ENCODE measurements around the gene ZNF57. TPM values are rescaled to one million over a fixed set of nuclear protein-coding genes. Genes with fewer than 3 reads are reported as not detected.
A peak's percentile ranks its signal among the peaks of the same experiment; 100 is the strongest.

Gene ZNF57
- total RNA-seq, 1 experiment from 2014 or later, result 4.8 TPM

DNA sequence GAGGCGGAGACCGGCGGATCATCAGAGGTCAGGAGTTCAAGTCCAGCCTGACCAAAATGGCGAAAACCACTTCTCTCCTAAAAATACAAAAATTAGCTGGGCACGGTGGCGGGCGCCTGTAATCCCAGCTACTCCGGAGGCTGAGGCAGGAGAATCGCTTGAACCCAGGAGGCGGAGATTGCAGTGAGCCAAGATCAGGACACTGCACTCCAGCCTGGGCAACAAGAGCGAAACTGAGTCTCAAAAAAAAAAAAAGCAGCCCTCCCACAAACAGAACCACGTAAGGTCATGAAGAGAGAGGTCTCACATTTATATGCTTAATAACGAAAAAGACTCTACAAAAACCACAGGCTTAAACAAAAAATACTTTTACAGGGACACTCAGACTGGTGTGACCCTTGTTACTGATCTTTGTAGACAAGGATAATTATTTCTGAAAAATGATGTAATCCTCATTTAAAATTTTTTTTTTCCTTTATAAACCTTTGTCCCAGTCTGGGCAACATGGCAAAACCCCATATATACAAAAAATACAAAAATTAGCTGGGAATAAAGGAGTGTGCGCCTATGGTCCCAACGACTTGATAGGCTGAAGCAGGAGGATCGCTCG is 45.0 kb downstream of the ZNF57 start:
- intact Hi-C loops (cut with micrococcal nuclease), result loop anchor here (1.0 kb wide), 1 partner anchor 58 kb away; no protein-coding TSS in a partner anchor
- Mint-ChIP-seq H3K27me3 (ENCODE audit: insufficient read depth, unreplicated experiment) (no peaks in the 10 kb centered on the region), H3K27ac (ENCODE audit: low read depth, unreplicated experiment) (peak overlapping the region; percentile 93), H3K36me3 (ENCODE audit: insufficient read depth, unreplicated experiment) (peaks cover 14% of the 10 kb centered on the region), H3K4me3 (ENCODE audit: unreplicated experiment) (peak overlapping the region; percentile 96), H3K4me1 (ENCODE audit: insufficient read depth, unreplicated experiment) (peaks cover 7% of the 10 kb centered on the region), H3K9me3 (ENCODE audit: unreplicated experiment) (no peaks in the 10 kb centered on the region)
- no peak for TF ChIP-seq CTCF (IDR thresholded peaks at IDR 0.05; ENCODE audit: unreplicated experiment)
- DNase-seq (ENCODE audit: unreplicated experiment), result no peak
- POLR2A ChIA-PET, result interaction anchor here (0.7 kb wide), 2 partner anchors 58 to 468 kb away, joined by 4 to 5 read pairs; no protein-coding TSS in a partner anchor
- TSS peak; percentile 84 for BruUV-seq (replicated peaks)
- CTCF ChIA-PET, result interaction anchor here (0.8 kb wide), 1 partner anchor 931 kb away, joined by 3 read pairs; no protein-coding TSS in a partner anchor

DNA sequence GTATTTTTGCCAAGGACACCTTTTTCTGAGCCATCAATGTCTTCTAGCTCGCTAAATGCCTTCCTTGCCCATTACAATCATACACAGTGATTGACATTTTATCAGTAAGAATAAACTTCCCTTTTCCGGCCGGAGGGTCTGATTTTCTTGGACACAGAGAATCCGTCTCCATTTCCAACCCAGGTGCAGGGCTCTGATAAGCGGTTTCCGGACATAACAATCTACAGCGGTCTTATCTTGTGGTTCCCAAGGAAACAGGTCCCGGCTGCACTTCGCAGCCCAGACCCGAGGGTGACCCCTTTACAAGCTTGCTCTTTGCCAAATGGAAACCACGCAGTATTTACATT is 49.2 kb downstream of the ZNF57 start:
- Mint-ChIP-seq H3K27ac (ENCODE audit: low read depth, unreplicated experiment) (peak overlapping the region; percentile 99), H3K36me3 (ENCODE audit: insufficient read depth, unreplicated experiment) (peaks cover 14% of the 10 kb centered on the region), H3K4me1 (ENCODE audit: insufficient read depth, unreplicated experiment) (peaks cover 16% of the 10 kb centered on the region), H3K9me3 (ENCODE audit: unreplicated experiment) (no peaks in the 10 kb centered on the region), H3K4me3 (ENCODE audit: unreplicated experiment) (peak overlapping the region; percentile 96), H3K27me3 (ENCODE audit: insufficient read depth, unreplicated experiment) (no peaks in the 10 kb centered on the region)
- POLR2A ChIA-PET, result interaction anchor here (0.7 to 4.4 kb wide), 31 partner anchors 14 to 1035 kb away, joined by 3 to 38 read pairs (median 5); partner anchors contain the start of genes EEF2, LMNB2, NCLN and SGTA
- TF ChIP-seq CTCF (IDR thresholded peaks at IDR 0.05; ENCODE audit: unreplicated experiment), result no peak
- BruUV-seq (replicated peaks), result TSS peak; percentile 64
- no peak for DNase-seq (ENCODE audit: unreplicated experiment)
- CTCF ChIA-PET, result interaction anchor here (0.6 to 4.2 kb wide), 17 partner anchors 13 to 582 kb away, joined by 3 to 41 read pairs (median 4); partner anchors contain the start of gene ZNF57
- intact Hi-C loops (cut with micrococcal nuclease), result loop anchor here (5.0 to 10.0 kb wide), 3 partner anchors 125 to 298 kb away; no protein-coding TSS in a partner anchor

- H3K4me1 Mint-ChIP-seq (ENCODE audit: insufficient read depth, unreplicated experiment), result peaks cover 16% of the 10 kb centered on the region
- peak overlapping the region; percentile 99 for H3K27ac Mint-ChIP-seq (ENCODE audit: low read depth, unreplicated experiment)
- intact Hi-C loops (cut with micrococcal nuclease), result loop anchor here (5.0 to 10.0 kb wide), 3 partner anchors 124 to 298 kb away; no protein-coding TSS in a partner anchor
- no peak for TF ChIP-seq CTCF (IDR thresholded peaks at IDR 0.05; ENCODE audit: unreplicated experiment)
- H3K36me3 Mint-ChIP-seq (ENCODE audit: insufficient read depth, unreplicated experiment), result peaks cover 8% of the 10 kb centered on the region
- no peaks in the 10 kb centered on the region for H3K9me3 Mint-ChIP-seq (ENCODE audit: unreplicated experiment)
- no peaks in the 10 kb centered on the region for H3K27me3 Mint-ChIP-seq (ENCODE audit: insufficient read depth, unreplicated experiment)
- POLR2A ChIA-PET, result interaction anchor here (0.6 to 4.4 kb wide), 50 partner anchors 12 to 1039 kb away, joined by 3 to 38 read pairs (median 4); partner anchors contain the start of genes EEF2, LMNB2, NCLN and SGTA
- peak overlapping the region; percentile 96 for H3K4me3 Mint-ChIP-seq (ENCODE audit: unreplicated experiment)
- peak; percentile 100 for DNase-seq (ENCODE audit: unreplicated experiment)
- BruUV-seq (replicated peaks), result no TSS peak
- CTCF ChIA-PET, result interaction anchor here (0.6 to 4.2 kb wide), 24 partner anchors 12 to 581 kb away, joined by 3 to 41 read pairs (median 4); partner anchors contain the start of gene ZNF57
Measured at GRCh38 chr19:2950286-2951124, 49.8 kb downstream of the ZNF57 start.

Data from MCF 10A (cell line).